GM23338 (cell line): ENCODE data around the gene ADCY5.

Experiments used
- EZH2 ChIP-seq: fragments of 200-600 bp; sonication (generic); IDR thresholded peaks from one replicate; pipeline ENCODE4 v1.8.0; 2017; ENCODE audit warnings: antibody characterized with exemption, mild to moderate bottlenecking, low read depth; ENCODE audit not compliant: unreplicated experiment
- EZH2phosphoT487 ChIP-seq: fragments of 200-600 bp; sonication (generic); IDR thresholded peaks from one replicate; pipeline ENCODE4 v1.8.1; 2018; ENCODE audit warnings: antibody characterized with exemption; ENCODE audit not compliant: unreplicated experiment
- ZNF331 ChIP-seq: fragments of 250-450 bp; sonication (Bioruptor Pico); IDR thresholded peaks from 2 replicates; pipeline ENCODE4 v1.5.0; 2020; ENCODE audit warnings: low read depth, mild to moderate bottlenecking, moderate library complexity
- TF ChIP-seq, protein P1 (sequence below), 2 experiments: fragments of 200-600 bp in 1 of 2; sonication (generic) in 1 of 2; conservative IDR thresholded peaks; 2 replicates each; pipeline versions ENCODE4 v1.5.1 to v1.6.1; 2016 to 2017; ENCODE audit warnings: antibody characterized with exemption in 2 of 2, low read depth in 2 of 2, mild to moderate bottlenecking in 2 of 2, moderate library complexity in 1 of 2

DNA sequence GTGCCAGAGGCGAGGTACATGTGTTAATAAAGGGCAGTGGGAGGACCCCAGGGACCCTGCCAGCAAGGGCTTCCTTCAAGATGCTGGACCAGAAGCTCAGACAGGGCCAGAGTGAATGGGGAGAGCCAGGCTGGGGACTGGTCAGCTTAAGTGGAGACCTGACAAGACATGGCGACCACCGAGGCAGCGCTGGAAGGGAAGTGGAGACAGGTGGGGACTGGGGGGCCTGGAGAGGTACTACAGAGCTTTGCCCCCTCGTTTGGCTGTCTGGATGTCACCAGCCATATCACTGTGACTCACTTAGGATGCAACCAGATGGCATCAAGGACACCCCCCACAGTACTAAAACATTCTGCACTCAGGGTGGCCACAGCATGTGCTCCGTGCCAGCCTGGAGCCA is 97.9 kb downstream of the ADCY5 start:
- TF ChIP-seq, protein P1, sequence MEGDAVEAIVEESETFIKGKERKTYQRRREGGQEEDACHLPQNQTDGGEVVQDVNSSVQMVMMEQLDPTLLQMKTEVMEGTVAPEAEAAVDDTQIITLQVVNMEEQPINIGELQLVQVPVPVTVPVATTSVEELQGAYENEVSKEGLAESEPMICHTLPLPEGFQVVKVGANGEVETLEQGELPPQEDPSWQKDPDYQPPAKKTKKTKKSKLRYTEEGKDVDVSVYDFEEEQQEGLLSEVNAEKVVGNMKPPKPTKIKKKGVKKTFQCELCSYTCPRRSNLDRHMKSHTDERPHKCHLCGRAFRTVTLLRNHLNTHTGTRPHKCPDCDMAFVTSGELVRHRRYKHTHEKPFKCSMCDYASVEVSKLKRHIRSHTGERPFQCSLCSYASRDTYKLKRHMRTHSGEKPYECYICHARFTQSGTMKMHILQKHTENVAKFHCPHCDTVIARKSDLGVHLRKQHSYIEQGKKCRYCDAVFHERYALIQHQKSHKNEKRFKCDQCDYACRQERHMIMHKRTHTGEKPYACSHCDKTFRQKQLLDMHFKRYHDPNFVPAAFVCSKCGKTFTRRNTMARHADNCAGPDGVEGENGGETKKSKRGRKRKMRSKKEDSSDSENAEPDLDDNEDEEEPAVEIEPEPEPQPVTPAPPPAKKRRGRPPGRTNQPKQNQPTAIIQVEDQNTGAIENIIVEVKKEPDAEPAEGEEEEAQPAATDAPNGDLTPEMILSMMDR (conservative IDR thresholded peaks at IDR 0.05; ENCODE audit: low read depth in 2 of 2) = no peak
- no peak for TF ChIP-seq EZH2
- no peak for TF ChIP-seq ZNF331 (CRISPR knock-in tag)
- no peak for TF ChIP-seq EZH2phosphoT487
